ENCODE measurements around the gene SSBP3. TPM values are rescaled to one million over a fixed set of nuclear protein-coding genes. Genes with fewer than 3 reads are reported as not detected.

SSBP3 gene
- polyA plus RNA-seq, 1 experiment = 34.3 TPM

DNA sequence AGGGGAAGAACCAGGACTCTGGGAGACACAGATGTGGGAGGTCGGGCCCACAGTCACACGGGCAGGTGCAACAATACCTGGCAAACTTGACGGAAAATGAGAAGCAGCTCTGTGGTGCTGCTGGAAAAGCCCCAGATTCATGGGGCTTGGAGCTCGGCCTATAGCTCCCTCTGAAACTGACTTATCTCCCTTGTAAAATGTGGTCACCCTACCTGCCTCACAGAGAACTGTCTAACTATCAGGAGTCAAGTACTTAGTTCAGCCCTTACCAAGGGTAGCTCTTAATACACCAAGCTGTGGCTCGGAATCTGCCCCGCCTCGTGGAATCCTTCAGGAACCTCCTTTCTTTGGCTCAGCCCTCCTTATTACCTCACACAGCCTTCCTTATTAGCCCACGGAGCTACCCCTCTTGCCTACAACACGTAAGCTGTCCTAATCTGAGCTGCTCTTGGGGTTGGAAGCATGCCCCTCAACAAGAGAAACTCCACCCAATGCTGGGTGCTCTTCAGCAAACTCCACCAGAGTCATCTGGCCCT, 137.4 kb downstream of the SSBP3 start:
- TF ChIP-seq, protein P1, sequence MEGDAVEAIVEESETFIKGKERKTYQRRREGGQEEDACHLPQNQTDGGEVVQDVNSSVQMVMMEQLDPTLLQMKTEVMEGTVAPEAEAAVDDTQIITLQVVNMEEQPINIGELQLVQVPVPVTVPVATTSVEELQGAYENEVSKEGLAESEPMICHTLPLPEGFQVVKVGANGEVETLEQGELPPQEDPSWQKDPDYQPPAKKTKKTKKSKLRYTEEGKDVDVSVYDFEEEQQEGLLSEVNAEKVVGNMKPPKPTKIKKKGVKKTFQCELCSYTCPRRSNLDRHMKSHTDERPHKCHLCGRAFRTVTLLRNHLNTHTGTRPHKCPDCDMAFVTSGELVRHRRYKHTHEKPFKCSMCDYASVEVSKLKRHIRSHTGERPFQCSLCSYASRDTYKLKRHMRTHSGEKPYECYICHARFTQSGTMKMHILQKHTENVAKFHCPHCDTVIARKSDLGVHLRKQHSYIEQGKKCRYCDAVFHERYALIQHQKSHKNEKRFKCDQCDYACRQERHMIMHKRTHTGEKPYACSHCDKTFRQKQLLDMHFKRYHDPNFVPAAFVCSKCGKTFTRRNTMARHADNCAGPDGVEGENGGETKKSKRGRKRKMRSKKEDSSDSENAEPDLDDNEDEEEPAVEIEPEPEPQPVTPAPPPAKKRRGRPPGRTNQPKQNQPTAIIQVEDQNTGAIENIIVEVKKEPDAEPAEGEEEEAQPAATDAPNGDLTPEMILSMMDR (IDR thresholded peaks at IDR 0.05; ENCODE audit: low read depth, low read length) = no peak
- Histone ChIP-seq H3K27ac (ENCODE audit: low read depth, low read length) (no peak overlapping the region), H3K27me3 (ENCODE audit: control insufficient read depth, insufficient read depth, low read length) (no peaks in the 10 kb centered on the region), H3K9me3 (ENCODE audit: control insufficient read depth, insufficient read depth, low read length) (no peaks in the 10 kb centered on the region; the same call in 1 of the 2 replicates), H3K4me3 (ENCODE audit: low read depth, low read length) (no peak overlapping the region)
- POLR2A ChIA-PET = no interaction called here
- CTCF ChIA-PET = interaction anchor here (0.8 to 1.3 kb wide), 2 partner anchors 193 to 221 kb away, joined by 3 to 4 read pairs; no protein-coding TSS in a partner anchor
- DNase-seq (ENCODE audit: low read depth, low spot score) = no peak

DNA sequence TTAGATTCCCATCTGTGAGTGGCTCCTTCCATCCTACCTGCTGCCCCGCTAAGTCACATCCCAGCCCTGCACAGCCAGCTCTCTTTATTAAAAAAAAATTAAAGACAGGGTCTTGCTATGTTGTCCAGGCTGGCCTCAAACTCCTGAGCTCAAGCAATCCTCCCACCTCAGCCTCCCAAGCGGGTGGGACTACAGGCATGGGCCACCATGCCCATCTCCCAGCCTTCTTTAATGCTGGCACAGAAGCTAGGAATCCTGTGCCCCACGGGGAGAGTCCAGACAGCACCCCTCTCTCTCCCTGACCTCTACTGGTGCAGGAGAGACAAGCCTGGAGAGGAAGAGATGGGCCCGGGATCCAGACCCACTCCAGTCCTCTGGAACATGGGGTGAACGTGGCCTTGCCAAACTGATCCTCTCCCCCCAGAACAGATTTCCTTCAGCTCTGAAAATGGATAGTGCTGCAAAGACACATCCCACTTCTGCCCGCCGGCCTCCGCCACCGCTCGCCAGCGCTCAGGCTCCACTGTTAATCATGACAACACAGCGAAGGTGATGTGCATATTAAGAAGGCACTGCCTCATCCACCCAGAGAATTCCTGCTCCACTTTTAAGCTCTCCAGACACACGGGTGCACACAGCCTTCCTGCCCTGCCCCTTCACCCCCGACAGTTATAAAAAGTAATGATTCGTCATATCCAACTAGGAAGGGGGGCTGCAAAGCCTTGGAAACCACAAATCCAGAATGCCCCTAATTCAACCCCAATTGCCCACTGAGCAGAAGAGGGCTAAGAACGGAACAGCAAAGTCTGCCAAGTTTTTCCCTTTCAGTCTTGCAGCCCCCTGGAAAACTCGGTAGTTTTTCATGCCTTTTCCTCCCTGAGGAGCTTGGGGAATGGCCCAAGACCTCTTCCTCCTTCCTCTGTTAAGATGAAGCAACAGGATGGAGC, 138.1 kb downstream of the SSBP3 start:
- ChIA-PET CTCF (interaction anchor here (0.8 to 1.3 kb wide), 2 partner anchors 192 to 222 kb away, joined by 3 to 4 read pairs; no protein-coding TSS in a partner anchor), POLR2A (no interaction called here)
- H3K9me3 ChIP-seq (ENCODE audit: control insufficient read depth, insufficient read depth, low read length) = no peaks in the 10 kb centered on the region; the same call in 1 of the 2 replicates
- no peak overlapping the region for H3K4me3 ChIP-seq (ENCODE audit: low read depth, low read length)
- H3K27me3 ChIP-seq (ENCODE audit: control insufficient read depth, insufficient read depth, low read length) = no peaks in the 10 kb centered on the region
- DNase-seq (ENCODE audit: low read depth, low spot score) = no peak
- no peak overlapping the region for H3K27ac ChIP-seq (ENCODE audit: low read depth, low read length)
- TF ChIP-seq, protein P1 (IDR thresholded peaks at IDR 0.05; ENCODE audit: low read depth, low read length) = no peak

DNA sequence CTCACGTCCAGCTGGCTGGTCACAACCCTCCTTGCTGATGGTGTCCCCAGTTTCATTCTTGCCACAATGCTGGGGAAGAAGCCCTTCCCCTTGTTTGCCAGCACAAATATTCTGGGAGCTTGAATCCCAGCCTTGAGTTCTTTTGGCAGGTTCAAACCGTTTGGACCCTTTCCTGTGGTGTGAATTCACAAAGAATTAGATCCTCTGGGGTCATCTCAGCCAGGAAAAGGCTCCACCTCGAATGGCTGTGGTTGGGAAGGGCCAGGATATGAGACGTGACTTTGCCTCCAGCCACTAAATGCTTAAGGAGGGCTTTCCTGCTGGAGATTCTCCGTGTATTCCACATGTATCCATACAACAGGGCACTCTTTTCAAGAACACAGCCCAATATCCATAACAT, 139.3 kb downstream of the SSBP3 start:
- CTCF ChIA-PET = no interaction called here
- DNase-seq (ENCODE audit: low read depth, low spot score) = no peak
- POLR2A ChIA-PET = no interaction called here

DNA sequence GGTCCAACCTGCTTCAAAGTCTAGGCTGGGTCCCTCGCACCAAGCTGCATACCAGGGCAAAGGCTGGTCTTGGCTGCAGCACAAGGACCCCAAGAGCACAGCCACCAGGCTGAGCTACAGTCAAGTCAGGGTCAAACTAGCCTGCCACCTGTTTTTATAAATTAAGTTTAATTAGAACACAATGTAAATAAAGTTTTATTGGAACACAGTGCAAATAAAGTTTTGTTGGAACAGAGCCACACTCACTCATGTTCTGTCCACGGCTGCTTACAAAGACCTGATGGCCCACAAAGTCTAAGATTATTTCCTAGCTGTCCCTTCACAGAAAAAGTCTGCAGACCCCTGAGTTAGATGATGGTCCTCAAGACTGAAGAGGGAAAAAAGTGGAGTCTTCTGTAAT, 140.0 kb downstream of the SSBP3 start:
- ChIA-PET CTCF (no interaction called here), POLR2A (no interaction called here)
- DNase-seq (ENCODE audit: low read depth, low spot score) = no peak
- no peak overlapping the region for H3K4me3 ChIP-seq (ENCODE audit: low read depth, low read length)
- TF ChIP-seq, protein P1 (IDR thresholded peaks at IDR 0.05; ENCODE audit: low read depth, low read length) = no peak
- H3K9me3 ChIP-seq (ENCODE audit: control insufficient read depth, insufficient read depth, low read length) = no peaks in the 10 kb centered on the region; the same call in 1 of the 2 replicates
- no peak overlapping the region for H3K27ac ChIP-seq (ENCODE audit: low read depth, low read length)
- H3K27me3 ChIP-seq (ENCODE audit: control insufficient read depth, insufficient read depth, low read length) = no peaks in the 10 kb centered on the region

More for the DNA sequence above, 139.3 kb downstream of the SSBP3 start:
- Histone ChIP-seq H3K27me3 (ENCODE audit: control insufficient read depth, insufficient read depth, low read length) (no peaks in the 10 kb centered on the region), H3K4me3 (ENCODE audit: low read depth, low read length) (no peak overlapping the region), H3K27ac (ENCODE audit: low read depth, low read length) (no peak overlapping the region), H3K9me3 (ENCODE audit: control insufficient read depth, insufficient read depth, low read length) (no peaks in the 10 kb centered on the region; the same call in 1 of the 2 replicates)
- TF ChIP-seq, protein P1 (IDR thresholded peaks at IDR 0.05; ENCODE audit: low read depth, low read length) = no peak

DNA sequence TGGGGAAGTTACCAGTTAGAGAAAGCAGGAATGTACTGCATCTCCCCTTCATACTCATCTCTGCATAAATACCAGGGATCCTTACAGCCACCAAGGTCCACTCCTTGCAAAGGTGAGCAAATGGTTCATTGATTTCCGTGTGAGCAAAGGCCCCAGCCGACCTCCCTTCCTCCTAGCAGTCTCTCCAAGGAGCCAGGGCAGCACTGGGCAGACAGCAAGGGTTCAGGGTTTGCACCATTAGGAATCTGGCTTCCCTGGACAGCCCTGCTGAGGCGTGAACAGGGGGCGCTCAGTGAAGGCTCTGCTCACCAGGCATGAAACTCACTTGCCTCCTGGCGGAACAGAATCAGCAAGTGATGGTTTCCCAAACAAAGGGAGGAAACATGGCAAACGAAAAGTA, 140.5 kb downstream of the SSBP3 start:
- ChIA-PET CTCF (no interaction called here), POLR2A (no interaction called here)
- H3K4me3 ChIP-seq (ENCODE audit: low read depth, low read length) = no peak overlapping the region
- no peaks in the 10 kb centered on the region; the same call in 1 of the 2 replicates for H3K9me3 ChIP-seq (ENCODE audit: control insufficient read depth, insufficient read depth, low read length)
- no peak for DNase-seq (ENCODE audit: low read depth, low spot score)
- H3K27ac ChIP-seq (ENCODE audit: low read depth, low read length) = no peak overlapping the region
- TF ChIP-seq, protein P1 (IDR thresholded peaks at IDR 0.05; ENCODE audit: low read depth, low read length) = no peak
- no peaks in the 10 kb centered on the region for H3K27me3 ChIP-seq (ENCODE audit: control insufficient read depth, insufficient read depth, low read length)
